GM20431 (cell line): ENCODE results near the gene PNPT1.
"Not testable (repeated sequence)": the region's sequence is repeated elsewhere in the genome, so short reads cannot be mapped to it uniquely, and the experiment has no call there.

Source experiments
- in situ Hi-C: fragments of 300-500 bp; cut with MseI, MboI; formaldehyde crosslinking; loops from one replicate; pipeline ENCODE4 v1.15.0; 2020; ENCODE audit warnings: low sequenced_read_pairs; ENCODE audit not compliant: unreplicated experiment

PNPT1 gene

GRCh38 chr2:55692740-55693139 is 904 bp downstream of the PNPT1 start:
- in situ Hi-C loops = not testable (repeated sequence)

- in situ Hi-C loops = no loop called here
Observed at GRCh38 chr2:55672630-55673029, 21.0 kb downstream of the PNPT1 start.

GRCh38 chr2:55668956-55669355 is 24.7 kb downstream of the PNPT1 start:
- in situ Hi-C loops = no loop called here

GRCh38 chr2:55653255-55653654 is 40.4 kb downstream of the PNPT1 start:
- in situ Hi-C loops = no loop called here

GRCh38 chr2:55649211-55649610 is 44.4 kb downstream of the PNPT1 start:
- in situ Hi-C loops = no loop called here

- in situ Hi-C loops = no loop called here
Observed at GRCh38 chr2:55636831-55637230, 56.8 kb downstream of the PNPT1 start.

- in situ Hi-C loops = no loop called here
Observed at GRCh38 chr2:55628931-55629330, 64.7 kb downstream of the PNPT1 start.

- in situ Hi-C loops = no loop called here
Observed at GRCh38 chr2:55627915-55628314, 65.7 kb downstream of the PNPT1 start.

- in situ Hi-C loops = no loop called here
Observed at GRCh38 chr2:55621802-55622201, 71.8 kb downstream of the PNPT1 start.

- in situ Hi-C loops = no loop called here
Observed at GRCh38 chr2:55620123-55620779, 73.4 kb downstream of the PNPT1 start.

GRCh38 chr2:55618275-55619055 is 75.2 kb downstream of the PNPT1 start:
- in situ Hi-C loops = no loop called here

GRCh38 chr2:55618025-55618274 is 75.7 kb downstream of the PNPT1 start:
- in situ Hi-C loops = no loop called here

- in situ Hi-C loops = no loop called here
Observed at GRCh38 chr2:55617175-55618024, 76.2 kb downstream of the PNPT1 start, which contains the start of gene PPP4R3B. TSS of gene PPP4R3B (minus strand) at chr2:55617622. CDS start at chr2:55617285, 337 bp downstream.

- in situ Hi-C loops = no loop called here
Observed at GRCh38 chr2:55616551-55617174, 77.0 kb downstream of the PNPT1 start.

GRCh38 chr2:55611997-55612396 is 81.6 kb downstream of the PNPT1 start:
- in situ Hi-C loops = no loop called here

GRCh38 chr2:55610954-55611743 is 82.5 kb downstream of the PNPT1 start:
- in situ Hi-C loops = no loop called here

GRCh38 chr2:55609938-55610578 is 83.6 kb downstream of the PNPT1 start:
- in situ Hi-C loops = no loop called here

GRCh38 chr2:55609193-55609794 is 84.3 kb downstream of the PNPT1 start:
- in situ Hi-C loops = no loop called here

- in situ Hi-C loops = no loop called here
Observed at GRCh38 chr2:55607717-55608116, 85.9 kb downstream of the PNPT1 start.
